Right ventricle myocardium superior (tissue), 1 donor: ENCODE measurements around the gene RNASEL. TPM values are rescaled to one million over a fixed set of nuclear protein-coding genes. Genes with fewer than 3 reads are reported as not detected.
"Not testable (repeated sequence)": the region's sequence is repeated elsewhere in the genome, so short reads cannot be mapped to it uniquely, and the experiment has no call there.

Source experiments
- ATAC-seq: fragments of 200-7000 bp; cut with Tn5 transposase; one replicate; pipeline ENCODE4 v1.9.1; 2020; ENCODE audit warnings: mild to moderate bottlenecking; ENCODE audit not compliant: poor library complexity
- DNase-seq: peaks from one replicate; pipeline ENCODE4 v3.0.0-alpha.2; 2020
- intact Hi-C: fragments of 100-400 bp; cut with DNase I; formaldehyde crosslinking; loops from one replicate; pipeline ENCODE4 v1.11.2; 2022
- long read RNA-seq: library from polyadenylated mRNA; unstranded; transcript quantifications from one replicate; pipeline ENCODE4 v2.0.0, GENCODE V29; 2021
- total RNA-seq: library from RNA; stranded (reverse); fragmentation: NEBNext Ultra II Directional; extraction: Animal tissue kit (Norgen Biotek cat#: 25700); gene quantifications from one replicate; pipeline ENCODE4 v1.2.1, GENCODE V29; 2021
- donor health status: DM: no; HTN: yes; CAD: no; lungs with severe emphysema.

Gene RNASEL
- total RNA-seq = 3.3 TPM
- long read RNA-seq, full-length matches to known transcripts = 4 of 6 reads
- long read RNA-seq, partial matches to known transcripts = 2 of 6 reads
- long read RNA-seq, other reads (novel, unspliced or antisense) = 0 of 6 reads

- ATAC-seq = peak; percentile 94
- intact Hi-C loops = no loop called here
Observed at GRCh38 chr1:182588500-182589396, at the start of gene RNASEL. Gene RNASEL, minus strand, starts transcription at chr1:182589256. Its CDS starts 2,450 bp downstream, at chr1:182586806.

GRCh38 chr1:182637769-182638168 is 48.7 kb upstream of the RNASEL start:
- intact Hi-C loops = no loop called here
- DNase-seq = no peak
- ATAC-seq = no peak

More at GRCh38 chr1:182588500-182589396, at the start of gene RNASEL:
- DNase-seq = peak; percentile 84

- DNase-seq = no peak
- ATAC-seq = no peak
- intact Hi-C loops = no loop called here
Observed at GRCh38 chr1:182635871-182636270, 46.8 kb upstream of the RNASEL start.

- intact Hi-C loops = no loop called here
- ATAC-seq = no peak
- DNase-seq = no peak
Observed at GRCh38 chr1:182634306-182635072, 45.4 kb upstream of the RNASEL start.

- DNase-seq = no peak
- ATAC-seq = no peak
- intact Hi-C loops = no loop called here
Observed at GRCh38 chr1:182633657-182634281, 44.7 kb upstream of the RNASEL start.

GRCh38 chr1:182633031-182633430 is 44.0 kb upstream of the RNASEL start:
- no peak for DNase-seq
- intact Hi-C loops = no loop called here
- no peak for ATAC-seq

- ATAC-seq, DNase-seq, intact Hi-C loops: not testable (repeated sequence)
Observed at GRCh38 chr1:182632441-182632857, 43.4 kb upstream of the RNASEL start.

- ATAC-seq = no peak
- DNase-seq = no peak
- intact Hi-C loops = no loop called here
Observed at GRCh38 chr1:182631954-182632353, 42.9 kb upstream of the RNASEL start.

GRCh38 chr1:182631053-182631677 is 42.1 kb upstream of the RNASEL start:
- intact Hi-C loops = no loop called here
- DNase-seq = no peak
- ATAC-seq = no peak

GRCh38 chr1:182630586-182630985 is 41.5 kb upstream of the RNASEL start:
- DNase-seq = no peak
- no peak for ATAC-seq
- intact Hi-C loops = no loop called here

- DNase-seq = no peak
- intact Hi-C loops = no loop called here
- ATAC-seq = no peak
Observed at GRCh38 chr1:182629499-182630096, 40.5 kb upstream of the RNASEL start.

- intact Hi-C loops = no loop called here
- ATAC-seq (peak; percentile 55), DNase-seq (no peak)
Observed at GRCh38 chr1:182629080-182629479, 40.0 kb upstream of the RNASEL start.

- intact Hi-C loops = no loop called here
- ATAC-seq (no peak), DNase-seq (no peak)
Observed at GRCh38 chr1:182628657-182629056, 39.6 kb upstream of the RNASEL start.

GRCh38 chr1:182627622-182628021 is 38.6 kb upstream of the RNASEL start:
- no peak for ATAC-seq
- no peak for DNase-seq
- intact Hi-C loops = no loop called here

- intact Hi-C loops = no loop called here
- DNase-seq (no peak), ATAC-seq (no peak)
Observed at GRCh38 chr1:182626527-182626926, 37.5 kb upstream of the RNASEL start.

- no peak for ATAC-seq
- intact Hi-C loops = no loop called here
- DNase-seq = no peak
Observed at GRCh38 chr1:182625719-182626504, 36.9 kb upstream of the RNASEL start.

GRCh38 chr1:182625024-182625423 is 36.0 kb upstream of the RNASEL start:
- DNase-seq = no peak
- intact Hi-C loops = no loop called here
- no peak for ATAC-seq

GRCh38 chr1:182624577-182624976 is 35.5 kb upstream of the RNASEL start:
- no peak for ATAC-seq
- no peak for DNase-seq
- intact Hi-C loops = no loop called here
